RKO (cell line): ENCODE results near the gene DOCK9.
"Not testable (repeated sequence)": the region's sequence is repeated elsewhere in the genome, so short reads cannot be mapped to it uniquely, and the experiment has no call there.

Experiments
- DNase-seq: peaks from one replicate; pipeline ENCODE4 v3.0.0-alpha.2; 2016; ENCODE audit warnings: low spot score

DOCK9 gene

DNA sequence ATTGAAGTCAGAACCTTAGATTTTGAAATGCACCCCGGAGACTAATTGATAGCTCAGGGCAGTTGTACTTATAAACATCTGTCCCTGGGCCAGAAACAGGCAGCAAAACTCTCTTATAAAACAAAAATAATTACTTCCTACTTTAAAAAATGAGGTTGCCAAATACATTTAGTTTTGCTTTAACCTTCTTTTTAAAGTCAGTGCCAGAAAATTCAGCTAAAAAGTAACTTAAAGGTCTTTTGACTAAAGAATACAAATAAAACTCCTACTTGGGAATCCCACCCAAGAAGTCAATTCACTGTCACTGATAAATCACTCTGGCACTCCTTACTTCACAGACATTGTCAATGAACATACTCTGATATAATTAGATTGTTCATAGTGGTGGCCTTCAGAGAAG, 60.7 kb downstream of the DOCK9 start:
- no peak for DNase-seq

DNA sequence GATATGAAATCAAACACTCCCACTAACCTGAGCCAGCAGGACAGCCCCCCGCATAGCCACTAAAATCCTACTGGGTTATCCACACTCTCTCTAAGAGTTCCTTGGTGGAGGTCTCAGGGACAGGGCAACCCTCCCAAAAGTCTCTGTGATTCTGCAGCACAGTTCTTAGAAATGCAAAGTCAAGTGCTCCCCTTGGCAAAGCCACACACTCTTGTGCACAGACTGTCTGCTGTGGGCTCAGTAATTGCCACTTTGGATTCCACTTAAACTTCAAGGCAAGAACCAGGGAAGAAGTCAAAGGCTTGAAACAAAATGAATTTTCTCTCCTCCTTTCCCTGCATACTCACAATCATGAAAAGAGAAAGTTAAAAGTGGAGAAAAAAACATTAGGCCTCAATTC, 61.5 kb downstream of the DOCK9 start:
- DNase-seq = no peak

DNA sequence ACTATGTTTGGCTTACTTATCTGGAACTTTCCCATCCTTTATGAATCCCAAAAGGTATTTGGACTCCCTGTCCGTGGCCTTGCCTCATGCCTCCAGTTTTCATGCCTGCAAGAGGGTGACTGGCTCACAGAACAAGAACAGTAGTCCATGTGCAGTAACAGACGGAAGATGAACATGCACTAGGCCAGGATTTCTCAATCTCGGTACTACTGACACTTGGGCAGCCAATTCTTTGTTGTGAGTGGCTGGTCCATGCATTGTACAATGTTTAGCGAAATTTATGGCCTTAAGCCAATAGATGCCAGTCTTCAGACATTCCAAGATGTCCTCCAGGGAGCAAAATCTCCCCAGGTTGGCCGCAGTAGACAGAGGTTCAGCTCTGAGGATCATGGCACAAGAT, 61.9 kb downstream of the DOCK9 start:
- no peak for DNase-seq

DNA sequence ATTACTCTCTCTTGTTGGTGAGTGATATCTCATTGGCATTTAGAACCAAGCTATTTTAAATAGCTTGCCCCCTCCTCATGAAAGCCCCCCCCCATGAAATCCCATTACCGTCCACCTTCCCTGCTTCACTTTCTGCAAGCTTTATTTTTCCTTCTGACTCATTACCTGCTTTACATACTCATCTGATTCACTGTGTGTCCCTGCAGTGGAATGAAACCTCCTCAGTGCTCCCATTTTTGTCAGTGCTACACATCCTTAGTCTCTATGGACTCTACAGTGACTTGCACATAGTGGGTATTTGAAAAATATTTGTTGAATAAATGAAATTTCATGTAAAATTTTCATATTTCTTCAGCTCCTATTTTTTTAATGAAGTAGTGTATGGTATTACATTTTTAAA, 62.3 kb downstream of the DOCK9 start:
- no peak for DNase-seq

DNA sequence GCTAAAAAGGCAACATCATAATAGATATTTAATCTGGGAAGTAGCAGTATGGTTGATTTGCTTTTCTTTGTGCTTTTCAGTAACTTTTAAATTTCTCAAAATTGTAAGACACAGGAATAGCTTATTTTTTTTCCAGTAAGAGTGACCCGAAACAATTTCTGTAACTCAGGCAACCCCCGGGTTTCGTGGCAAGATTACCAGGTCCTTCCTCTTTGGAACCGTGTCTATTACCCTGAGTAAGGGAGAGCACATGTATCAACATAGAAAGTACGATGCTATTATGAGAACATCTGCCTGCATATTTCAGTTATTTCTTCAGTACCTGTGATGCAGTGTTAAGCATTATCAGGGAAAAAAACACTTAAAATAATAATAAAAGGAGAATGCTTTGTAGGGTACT, 64.1 kb downstream of the DOCK9 start:
- DNase-seq = no peak

DNA sequence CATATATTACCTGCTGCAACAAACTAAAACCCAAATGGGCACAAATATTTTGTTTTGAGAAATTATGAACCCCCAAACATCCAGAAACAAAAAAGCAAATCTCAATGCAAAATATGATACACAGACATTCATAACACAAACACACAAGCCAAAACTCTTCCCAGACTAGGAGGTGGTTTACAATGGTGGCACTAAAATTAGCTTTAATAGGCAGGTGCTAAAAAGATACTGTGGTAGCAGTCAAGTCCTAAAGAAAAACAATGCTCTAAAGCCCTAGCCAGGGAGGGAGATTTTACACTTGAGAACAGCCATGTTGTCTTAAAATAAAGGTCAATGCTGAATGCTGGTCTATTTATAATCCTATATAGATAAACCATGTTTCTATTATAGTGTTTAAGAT, 65.0 kb downstream of the DOCK9 start:
- DNase-seq = no peak

DNA sequence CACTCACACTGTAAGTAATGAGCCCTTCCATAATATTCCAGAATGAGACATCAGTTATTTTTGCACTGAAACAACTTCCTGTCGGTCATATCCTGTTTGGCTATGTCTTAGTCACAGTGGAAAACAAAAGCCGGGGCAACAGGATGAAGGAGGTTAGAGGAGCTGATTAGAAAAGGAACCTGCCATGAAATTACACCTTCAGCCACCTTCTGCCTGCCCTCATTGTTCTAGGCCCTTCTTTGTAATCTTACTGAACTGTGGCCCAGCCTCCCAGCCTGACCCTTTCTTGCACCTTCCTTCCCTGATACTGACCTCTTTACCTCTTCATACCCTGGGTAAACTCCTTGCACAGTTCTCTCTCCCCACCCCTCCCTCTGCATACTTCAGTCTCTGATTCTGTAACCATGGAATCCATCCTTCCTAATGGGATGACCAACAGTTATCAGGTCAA, 67.3 kb downstream of the DOCK9 start:
- peak; percentile 92 for DNase-seq

DNA sequence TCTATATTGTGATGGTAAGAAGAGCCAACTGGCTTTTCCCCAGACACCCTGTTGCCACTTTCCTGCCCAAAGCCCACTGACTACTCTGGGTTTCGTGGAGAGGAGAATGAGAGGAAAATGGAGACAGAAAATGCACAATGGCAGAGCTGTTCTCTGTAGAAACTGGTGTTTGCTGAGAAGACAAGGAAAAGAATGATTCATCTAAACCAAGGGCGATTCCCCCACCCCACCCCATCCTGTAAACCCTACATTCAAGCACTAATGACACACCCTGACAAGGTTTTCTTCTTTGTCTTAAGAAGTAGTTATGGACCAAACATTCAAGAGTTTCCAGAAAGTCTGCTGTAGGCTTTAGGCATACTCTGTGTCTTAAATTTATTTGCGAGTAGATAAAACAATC, 68.8 kb downstream of the DOCK9 start:
- no peak for DNase-seq

DNA sequence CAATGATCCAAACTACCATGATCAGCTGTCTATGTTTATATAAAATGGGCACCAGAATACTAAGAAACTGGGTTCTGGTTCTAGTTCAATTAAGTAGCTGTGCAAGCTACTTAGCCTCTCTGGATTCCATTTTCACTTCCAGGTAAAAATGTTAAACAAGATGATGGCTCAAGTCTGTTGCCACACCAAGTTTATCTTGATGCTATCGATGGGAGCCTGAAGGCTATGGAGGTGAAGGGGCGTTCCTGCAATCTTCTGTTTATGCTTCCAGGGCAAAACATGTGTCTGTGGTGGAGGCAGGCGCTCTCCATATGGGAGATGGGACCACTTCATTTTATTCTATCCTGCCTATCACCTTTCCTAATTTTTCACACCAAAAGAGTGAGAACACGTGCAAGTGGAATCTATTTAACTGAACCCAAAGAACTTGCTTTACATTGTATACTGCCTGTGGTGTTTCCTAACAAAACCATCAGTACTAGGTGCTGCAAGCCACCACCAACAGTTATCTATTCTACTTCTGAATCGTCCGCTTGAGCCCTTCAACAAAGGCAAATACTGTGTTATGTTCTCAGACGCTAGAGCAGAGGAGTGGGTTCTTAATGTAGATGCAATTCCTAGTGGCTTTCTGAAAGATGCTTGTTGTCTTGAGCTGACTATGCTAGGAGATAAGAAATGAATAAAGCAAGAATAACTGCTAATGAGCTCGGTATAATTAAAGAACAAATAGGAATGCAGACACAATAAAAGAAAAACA, 70.9 kb downstream of the DOCK9 start:
- no peak for DNase-seq

DNA sequence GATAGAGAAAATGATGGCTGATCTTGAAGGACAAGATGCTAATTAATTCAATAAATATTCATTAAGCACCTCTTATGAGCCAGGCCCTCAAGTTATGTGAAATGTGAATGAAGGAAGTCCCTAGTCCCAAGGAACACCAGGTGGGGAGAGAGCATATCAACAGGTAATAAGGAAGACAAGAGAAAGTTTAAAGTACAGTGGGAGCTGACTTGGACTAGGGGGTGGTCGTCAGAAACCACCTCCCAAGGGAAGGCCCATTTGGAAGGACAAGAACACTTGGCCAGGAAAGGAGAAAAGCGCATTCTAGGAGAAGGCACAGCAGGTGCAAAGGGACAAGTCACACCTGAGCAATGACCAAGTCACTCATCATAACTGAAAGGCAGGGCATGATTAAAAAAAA, 72.7 kb downstream of the DOCK9 start:
- DNase-seq = no peak

DNA sequence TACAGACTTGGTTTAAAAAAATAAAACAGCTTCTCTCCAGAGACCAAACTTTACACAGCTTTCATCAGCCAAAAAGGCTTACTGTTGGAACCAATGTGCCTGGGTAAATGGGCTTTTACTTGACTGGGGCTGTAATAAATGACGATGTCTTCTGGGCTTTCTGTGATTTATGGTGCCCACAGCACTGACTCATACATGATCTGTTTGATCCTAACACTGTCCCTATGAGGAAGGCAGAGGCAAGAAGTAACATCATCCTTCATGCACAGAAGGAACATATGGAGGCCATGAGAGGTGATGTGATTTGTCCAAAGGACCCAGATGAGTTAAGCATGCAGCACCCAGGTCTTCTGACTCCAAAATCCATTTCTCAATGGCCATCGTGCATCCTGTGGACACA, 77.4 kb downstream of the DOCK9 start:
- peak; percentile 12 for DNase-seq

DNA sequence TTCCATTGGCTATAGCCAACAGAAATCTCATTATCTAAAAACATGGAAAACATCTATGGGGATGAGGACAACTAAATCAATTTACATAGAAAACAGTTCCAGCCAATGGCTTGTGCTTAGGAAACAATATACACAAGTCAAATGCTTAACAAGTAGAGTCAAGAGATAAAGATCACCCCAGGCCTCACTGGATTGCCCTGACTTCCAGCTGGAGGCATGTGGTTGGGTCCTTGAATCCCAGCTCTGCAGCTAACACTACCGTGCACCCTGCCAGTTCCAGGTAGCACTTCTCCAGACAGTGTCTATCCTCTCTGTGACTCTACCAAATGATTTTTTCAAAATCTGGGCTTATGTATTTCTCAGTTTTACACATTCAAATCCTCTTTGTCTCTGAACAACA, 80.2 kb downstream of the DOCK9 start:
- no peak for DNase-seq

DNA sequence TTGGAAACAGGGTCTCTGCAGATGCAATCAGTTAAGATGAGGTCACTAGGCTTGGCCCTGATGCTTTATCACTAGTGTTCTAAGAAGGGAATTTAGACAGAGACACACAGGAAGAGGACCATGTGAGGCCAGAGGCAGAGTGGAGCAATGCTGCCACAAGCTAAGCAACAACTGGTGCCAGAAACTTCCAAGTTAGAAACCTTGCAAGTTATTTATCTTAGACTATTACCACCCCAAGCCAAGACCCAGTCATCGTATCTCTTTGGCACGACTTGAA, 81.1 kb downstream of the DOCK9 start:
- no peak for DNase-seq

DNA sequence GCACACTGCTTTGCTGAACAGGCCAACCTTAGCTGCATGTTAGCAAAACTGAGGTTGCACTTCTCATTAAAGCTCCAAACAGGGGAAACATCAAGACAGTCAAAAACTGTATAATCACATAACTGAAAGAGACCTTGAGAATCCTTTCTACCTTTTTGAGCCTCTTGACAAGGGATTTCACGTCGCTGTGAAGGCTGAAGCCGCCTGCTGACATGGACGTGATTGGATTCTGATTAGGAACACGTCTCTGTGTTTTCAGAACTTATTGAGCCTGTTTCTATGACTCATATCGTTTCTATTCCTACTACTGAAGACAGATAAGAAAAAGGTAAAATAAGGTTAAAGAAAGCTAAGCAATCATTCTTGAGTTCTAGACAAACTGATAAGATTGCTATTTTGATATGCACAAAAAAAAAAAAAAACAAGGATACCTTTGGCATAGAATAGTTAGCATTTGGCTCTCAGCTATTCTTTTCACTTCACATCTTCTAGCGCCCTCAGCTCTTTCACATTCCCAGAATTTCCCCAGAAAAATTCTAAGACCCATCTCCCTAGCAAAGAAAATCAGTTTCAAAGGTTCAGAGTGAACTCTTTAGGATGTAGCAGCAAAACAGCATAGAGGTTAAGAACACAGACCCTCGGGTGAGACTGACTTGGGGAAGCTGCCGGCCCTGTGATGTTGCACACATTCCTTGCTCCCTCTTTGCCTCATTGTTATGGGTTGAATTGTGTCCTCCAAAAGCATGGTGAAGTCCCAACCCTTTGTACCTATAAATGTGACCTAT, 81.6 kb downstream of the DOCK9 start:
- DNase-seq = no peak

DNA sequence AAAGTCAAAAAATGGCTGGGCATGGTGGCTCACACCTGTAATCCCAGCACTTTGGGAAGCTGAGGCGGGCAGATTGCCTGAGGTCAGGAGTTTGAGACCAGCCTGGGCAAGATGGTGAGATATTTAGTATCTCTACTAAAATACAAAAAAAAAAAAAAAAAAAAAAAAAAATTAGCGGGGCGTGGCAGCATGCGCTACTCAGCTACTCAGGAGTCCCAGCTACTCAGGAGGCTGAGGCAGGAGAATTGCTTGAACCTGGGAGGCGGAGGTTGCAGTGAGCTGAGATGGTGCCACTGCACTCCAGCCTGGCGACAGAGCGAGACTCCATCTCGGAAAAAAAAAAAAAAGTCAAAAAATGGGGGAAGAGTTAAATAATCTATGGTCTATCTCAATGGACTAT, 83.0 kb downstream of the DOCK9 start:
- DNase-seq = not testable (repeated sequence)

DNA sequence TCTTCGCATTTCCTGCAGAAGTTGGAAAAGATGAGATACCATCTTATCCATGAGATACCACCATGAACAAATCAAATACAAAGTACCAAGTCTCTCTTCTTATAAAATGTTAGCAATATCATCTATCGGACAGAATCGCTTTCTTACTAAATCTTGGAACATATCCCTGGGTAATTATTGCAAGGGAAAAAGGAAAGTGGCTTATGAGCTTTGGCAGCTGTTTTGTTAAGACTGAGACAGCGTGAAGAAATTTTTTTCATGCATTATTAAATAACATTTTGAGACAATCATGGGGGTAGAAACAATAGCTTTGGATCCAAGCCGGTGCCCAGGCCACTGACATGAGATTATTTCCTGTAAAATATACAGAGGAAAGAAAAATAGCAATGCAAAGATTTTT, 84.5 kb downstream of the DOCK9 start:
- no peak for DNase-seq

DNA sequence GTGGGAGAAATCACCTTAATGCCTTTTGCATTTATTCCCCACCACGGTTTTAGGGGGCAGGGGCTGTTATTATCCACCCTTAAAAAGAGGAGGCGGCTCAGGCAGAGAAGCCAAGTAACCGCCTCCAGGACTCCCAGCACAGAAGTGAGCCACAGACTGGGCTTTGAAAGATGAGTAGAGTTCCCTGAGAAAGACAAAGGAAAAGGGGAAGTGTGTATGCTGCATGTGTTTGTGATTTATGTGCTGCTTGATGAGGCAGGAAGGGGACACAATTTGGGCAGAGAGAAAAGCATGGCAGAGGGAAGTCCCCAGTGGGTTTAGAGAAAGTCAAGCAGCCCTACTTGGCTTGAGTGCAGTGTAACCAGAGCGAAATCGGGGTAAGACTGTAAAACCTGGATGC, 85.0 kb downstream of the DOCK9 start:
- no peak for DNase-seq

DNA sequence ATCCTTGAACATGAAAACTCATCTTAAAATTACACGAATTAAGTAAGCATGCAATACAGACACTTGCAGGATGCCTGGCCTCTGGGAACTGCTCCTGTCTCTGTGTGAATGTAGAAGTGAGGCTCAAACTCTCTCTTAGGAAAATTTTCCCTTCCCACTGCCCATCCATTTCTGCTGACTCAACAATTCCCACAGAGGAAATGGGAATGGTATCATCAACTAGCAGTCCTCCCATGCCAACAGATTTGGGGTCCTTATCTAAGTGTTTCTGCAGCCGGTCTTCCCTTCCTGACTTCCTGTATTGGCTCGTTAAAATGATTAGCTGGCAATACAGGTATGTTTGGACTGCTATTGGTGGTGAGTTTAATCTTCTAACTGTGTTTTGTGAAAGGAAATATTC, 85.8 kb downstream of the DOCK9 start:
- no peak for DNase-seq

DNA sequence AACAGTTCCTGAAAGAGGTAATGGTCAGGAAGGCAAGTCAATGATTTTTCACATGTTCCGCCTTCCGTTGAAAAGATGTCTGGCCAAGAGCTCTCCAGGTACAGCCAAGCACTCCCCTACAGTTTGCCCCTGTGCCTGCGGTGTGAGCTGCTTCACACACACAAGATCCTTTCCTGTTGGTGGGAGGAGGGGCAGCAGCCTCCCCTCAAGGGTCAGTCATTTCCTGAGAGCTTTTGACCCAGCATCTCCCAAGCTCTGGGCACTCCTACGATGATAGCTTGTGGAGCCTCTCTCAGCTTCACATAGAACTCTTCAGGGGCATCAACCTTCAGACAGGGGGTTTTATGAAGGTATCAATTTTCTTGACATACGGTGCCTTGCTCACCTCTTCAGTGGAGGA, 86.9 kb downstream of the DOCK9 start:
- DNase-seq = no peak

DNA sequence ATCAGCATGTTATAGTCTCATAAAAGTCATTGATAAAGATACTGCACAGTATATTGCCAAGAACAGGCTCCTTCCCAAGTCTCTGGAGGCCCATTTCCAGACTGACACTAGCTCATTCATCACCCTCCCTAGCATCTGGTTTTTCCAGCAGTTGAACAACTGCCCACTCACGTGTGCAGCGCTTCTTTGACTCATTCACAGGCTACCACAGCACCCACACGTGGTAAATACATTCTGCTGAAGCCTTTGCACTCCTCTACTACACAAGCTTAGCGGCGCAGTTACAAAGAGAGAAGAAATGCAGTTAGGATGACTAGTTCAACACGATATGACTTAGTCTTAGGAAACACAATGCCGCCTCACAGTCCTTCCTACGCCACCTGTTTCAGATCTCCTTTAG, 87.7 kb downstream of the DOCK9 start:
- peak; percentile 23 for DNase-seq

DNA sequence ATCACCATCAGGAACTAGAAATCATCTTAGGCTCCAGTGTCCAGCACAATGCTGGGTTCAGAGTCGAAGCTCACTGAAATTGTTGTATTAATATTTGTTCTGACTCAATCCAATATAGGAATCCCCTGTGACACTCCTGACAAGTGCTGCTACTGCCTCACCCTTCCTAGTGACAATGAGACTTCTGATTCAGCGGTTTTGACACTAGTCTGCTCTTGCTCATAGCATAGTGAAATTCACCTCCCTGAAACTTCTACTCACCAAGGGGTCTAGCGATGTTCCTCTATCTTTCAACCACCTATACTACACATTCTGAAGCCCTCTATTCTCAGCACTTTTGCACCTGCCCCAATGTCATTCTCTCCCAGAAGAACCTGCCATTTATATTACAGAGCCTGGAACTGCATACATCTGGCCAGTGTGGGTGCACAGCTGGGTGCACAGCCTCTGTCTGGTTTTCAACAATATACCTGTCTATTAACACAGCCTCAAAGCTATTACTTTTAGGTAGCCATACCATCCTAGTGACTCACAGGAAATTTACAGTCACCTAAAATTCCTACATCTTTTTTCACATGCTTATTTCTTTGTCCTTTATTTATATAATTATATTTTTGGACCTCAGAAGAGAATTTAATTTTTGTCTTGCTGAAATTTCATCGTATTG, 88.3 kb downstream of the DOCK9 start:
- DNase-seq = no peak

DNA sequence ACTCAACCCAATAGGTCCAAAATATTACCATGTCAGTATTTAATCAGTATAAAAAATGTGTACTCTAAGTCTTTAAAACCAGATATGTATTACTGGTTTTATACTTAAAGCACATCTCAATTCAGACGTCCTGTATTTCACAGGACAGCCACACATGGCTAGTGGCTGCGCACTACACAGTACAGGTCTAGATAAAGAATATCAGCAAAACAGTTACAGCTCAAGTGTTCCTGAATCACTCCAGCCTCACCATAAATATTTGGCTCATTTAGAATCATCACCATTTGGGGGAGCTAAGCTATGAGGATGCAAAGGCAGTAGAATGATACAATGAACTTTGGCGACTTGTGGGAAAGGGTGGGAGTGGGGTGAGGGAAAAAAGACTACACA, 89.0 kb downstream of the DOCK9 start:
- no peak for DNase-seq

DNA sequence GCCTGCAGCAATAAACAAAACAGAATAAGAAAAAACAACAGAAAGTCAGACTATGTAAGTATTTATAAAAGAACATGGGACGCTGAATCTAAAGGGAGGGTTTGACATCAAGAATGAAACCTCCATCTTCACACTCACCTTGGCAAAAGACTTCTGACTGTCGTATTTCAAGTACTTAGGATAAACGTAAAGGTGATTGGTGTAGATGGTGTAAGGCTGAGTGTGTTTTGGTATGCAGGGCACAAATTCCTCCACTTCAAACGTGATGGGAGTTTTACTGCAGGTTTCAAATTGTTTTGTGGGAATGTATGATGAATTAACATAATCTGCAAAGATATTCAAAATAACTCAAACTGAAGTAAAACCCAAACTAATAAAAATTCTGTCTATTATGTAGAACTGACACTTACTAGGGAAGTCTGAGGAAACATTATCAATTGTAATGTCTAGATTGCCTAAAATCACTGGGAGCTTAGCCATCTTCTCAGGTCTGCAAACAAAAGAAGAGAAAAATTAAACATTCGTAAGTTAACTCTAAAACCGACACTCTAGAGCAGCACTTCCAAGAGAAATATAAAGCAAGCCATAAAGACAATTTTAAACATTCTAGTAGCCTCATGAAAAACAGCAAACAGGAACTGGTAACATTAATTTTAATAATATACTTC, 89.5 kb downstream of the DOCK9 start:
- DNase-seq = no peak
